ENCODE results near the gene CBX8.

- TF ChIP-seq CTCF (IDR thresholded peaks at IDR 0.05) = no peak
- no peak for TF ChIP-seq POLR2A (IDR thresholded peaks at IDR 0.05)
Observed at GRCh38 chr17:79819534-79820276, 22.8 kb upstream of the CBX8 start.

All from body of pancreas (tissue), 4 donors.